Raji (cell line): ENCODE measurements around the gene PARVA.

ENCODE experiments used
- POLR2A ChIP-seq: IDR thresholded peaks from 2 replicates; pipeline ENCODE4 v1.6.1; 2011; ENCODE audit warnings: low read depth, low read length, control low read depth; ENCODE audit not compliant: insufficient read depth

PARVA gene

DNA sequence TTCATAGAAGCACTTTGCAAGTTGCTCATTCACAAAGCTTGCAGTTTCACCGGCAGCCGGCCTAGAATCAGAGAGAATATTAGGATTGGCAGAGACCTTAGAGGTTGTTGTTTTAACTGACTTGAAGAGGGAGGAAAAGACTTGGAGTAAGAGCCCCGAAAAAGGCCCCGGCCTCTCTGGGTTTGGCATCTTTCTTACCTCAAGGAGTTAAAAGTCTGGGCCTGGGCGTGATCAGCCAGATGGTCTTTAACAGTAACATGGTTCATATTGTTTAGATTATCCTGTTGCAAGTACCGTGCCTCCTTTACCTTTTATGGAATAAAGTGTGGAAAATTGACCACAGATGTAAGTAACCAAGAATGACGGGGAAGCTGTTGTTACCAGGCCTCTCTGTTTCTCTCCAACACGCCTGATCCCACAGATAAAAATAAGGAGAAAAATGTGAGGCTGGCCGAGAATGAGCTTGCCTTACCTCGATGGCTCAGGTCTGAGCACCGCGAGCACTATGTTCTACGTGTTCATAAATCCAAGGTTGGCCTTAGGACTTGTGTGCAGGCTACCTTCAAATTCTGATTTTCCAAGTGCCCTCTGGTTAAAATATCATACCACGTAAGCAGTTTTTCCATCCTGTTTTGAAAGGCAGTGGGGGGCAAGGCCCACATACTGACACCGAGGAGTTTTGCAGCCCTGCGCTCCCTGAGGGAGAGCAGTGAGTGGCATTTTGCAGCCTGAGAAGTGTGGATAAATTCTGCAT lies 56.4 kb downstream of the PARVA start:
- no peak for TF ChIP-seq POLR2A

DNA sequence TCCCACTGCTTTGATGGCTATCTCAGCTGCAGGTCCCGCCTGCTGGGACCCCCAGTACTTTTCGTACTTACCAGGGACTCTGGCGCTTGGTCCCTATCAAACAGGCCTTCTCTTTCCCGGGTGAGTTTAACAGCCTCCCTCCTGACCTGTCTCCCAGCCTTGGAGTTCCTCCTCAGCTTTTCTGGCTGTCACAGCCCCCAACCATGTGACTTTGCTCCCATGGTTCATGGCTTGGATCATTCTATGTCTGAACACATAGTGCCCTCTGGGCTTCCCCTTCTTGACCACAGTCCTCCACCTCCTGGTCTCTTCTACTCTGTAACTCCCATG lies 56.9 kb downstream of the PARVA start:
- no peak for TF ChIP-seq POLR2A

GRCh38 chr11:12435264-12435663 lies 57.9 kb downstream of the PARVA start:
- no peak for TF ChIP-seq POLR2A

GRCh38 chr11:12436266-12436665 lies 58.9 kb downstream of the PARVA start:
- TF ChIP-seq POLR2A: no peak

GRCh38 chr11:12438291-12438690 lies 60.9 kb downstream of the PARVA start:
- TF ChIP-seq POLR2A: no peak

DNA sequence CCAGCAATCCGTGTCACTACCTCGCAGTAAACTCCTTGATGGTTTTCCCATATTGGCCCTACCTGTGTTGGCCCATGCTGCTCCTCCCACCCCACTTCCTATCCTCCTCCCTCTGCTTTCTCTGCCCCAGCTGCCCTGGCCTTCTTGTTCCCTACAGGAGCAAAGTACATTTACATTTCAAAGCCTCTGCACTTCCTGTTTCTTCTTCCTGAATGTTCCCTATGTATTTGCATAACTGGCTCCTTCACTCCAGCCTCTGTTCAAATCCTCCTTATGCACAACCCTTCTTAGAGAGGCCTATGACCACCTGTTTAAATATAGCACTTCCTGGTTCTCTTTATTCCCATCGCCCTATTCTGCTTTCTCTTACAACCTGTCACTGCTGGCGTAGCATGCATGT lies 62.2 kb downstream of the PARVA start:
- TF ChIP-seq POLR2A: no peak

DNA sequence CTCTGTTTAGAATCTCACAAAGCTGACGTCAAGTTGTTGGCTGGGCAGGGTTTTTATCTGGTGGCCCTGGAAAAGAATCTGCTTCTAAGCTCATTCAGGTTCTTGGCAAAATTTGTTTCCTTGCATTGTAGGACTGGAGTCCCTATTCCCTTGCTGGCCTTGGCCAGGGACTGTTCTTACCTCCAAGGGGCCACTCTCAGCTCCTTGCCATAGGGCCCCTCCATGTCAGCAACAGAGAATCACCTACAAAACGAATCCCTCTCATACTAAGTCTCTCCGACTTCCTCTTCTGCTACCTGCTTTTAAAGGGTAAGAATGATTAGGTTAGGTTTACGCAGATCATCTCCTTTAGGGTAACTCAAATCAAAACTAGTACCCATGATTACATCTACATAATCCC lies 63.2 kb downstream of the PARVA start:
- TF ChIP-seq POLR2A: no peak

- TF ChIP-seq POLR2A: no peak
Observed at GRCh38 chr11:12441231-12441861, 64.0 kb downstream of the PARVA start.

- no peak for TF ChIP-seq POLR2A
Observed at GRCh38 chr11:12444601-12445000, 67.2 kb downstream of the PARVA start.

DNA sequence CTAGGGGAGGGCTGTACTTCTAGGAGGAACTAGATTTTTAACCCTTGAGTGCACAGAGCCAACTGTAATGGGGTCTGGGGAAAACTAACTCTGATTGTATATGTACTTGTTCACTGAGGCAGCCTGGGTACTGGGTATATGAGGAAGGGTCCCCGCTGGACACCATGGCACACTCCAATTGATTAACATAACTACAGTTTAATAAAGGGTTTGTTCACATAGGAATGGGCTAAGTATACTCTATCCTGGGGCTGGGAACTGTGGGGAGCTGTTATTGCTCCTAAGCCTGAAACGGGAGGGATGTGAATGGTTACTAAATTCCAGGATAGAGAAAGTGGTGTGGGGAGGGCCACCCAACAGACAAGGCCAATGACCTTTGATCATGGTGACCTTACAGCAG lies 67.6 kb downstream of the PARVA start:
- TF ChIP-seq POLR2A: no peak

DNA sequence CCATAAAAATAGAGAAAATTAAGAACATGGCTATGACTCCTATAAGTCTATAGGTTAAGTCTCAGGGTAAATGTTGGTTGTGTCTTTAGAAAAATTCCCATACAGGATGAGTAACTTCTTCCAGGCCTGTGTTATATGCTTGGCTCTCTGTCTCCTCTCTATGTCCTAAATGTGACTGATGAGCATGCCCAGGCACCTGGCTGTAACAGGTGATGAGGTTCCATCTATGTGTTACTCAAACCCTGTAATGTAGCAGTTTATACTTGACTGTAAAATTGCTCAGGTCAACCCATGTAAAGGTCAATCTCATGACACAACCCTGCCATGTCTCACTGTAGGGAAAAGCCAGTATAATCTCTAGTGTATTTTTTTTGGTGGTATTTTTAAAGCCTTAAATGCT lies 69.5 kb downstream of the PARVA start:
- no peak for TF ChIP-seq POLR2A

DNA sequence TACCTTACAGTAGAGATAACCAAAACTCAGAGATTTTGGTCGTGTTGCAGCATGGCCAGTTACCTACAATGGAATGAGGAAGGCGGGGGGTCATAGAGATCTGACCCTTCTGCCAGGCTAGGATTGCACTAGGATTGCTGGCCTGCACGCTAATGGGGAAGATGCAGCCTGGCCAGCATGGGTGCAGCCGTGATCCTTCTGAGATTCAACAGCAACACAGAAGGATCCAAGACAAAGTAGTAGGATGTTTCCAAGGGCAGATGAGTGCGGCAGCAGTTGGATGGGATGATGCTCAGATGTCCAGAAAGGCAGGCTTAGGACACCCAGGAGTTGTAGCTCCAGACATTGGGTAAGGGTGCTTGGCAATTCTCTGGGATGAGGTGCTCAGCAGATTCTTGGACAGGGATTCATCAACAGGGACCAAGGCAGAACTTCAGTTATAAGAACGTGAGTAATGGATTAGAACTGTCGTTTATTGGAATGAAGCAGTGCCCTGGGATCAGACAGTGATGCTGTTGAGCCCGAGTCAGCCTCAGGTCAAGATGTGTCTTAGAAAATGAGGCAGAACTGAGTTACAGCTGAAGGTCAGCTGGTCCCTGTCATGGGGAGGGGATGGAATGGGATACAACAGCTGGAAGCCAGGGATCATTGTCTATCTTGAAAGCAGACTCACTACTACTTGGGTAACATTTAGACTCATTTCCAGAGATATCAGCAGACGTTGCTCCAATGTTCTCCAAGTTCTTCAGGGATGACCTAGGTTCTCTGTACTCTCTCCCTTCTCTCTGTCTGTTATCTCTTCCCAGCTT lies 71.0 kb downstream of the PARVA start:
- no peak for TF ChIP-seq POLR2A

DNA sequence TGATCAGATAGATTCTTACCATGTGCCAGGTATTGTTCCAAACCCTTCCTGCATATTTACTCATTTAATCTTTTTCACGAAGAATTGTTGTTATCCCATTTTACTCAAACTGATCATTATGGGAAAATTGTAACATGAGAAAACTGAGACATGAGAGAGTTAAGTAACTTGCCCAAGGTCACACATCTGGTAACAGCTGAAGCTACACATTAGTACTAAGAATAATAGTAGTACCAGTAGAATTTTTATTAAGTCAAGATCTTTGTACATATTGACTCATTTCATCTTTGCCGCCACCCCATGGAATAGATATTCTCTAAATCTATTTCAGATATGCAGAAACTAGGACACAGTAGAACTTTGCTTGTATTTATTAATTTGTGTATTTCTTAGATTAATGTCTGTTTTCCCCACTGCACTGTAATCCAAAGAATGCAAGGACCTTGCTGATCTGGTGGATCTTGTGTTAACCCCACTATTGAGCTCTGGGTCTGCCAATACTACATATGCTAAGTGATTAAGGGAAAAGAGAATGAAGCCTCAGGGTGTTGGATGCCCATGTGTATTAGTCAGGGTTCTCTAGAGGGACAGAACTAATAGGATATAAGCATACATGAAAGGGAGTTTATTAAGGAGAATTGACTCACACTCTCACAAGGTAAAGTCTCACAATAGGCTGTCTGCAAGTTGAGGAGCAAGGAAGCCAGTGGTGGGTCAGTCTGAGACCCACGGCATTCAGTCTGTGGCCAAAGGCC lies 72.8 kb downstream of the PARVA start:
- no peak for TF ChIP-seq POLR2A

DNA sequence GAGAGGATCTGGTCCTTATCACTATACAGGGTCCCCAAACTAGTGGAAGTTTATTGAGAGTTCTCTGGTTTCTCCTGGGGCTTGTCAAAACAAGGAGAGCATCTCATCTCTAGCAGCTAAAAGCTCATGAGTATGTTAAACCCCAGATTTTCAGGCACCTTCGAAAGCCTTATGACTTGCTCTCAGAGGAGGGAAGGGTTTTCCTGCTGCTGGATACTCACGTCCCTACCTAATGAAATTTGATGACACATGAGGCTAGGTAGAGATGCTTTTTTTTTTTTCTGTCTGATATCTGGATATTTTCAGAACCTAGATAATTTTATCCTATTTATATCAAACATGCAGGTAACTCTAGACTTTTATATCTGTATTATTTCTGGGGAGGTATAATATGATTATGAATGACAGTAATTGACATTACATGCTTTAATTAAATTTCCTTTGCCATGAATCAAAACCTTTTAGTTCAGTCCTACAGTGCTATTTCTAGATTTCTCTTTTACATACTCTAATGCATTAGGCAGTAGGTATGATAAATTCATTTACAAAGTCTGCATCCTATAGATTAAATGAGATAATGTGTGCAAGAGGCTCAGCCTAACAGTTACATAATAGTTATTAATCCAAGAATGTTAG lies 73.9 kb downstream of the PARVA start:
- no peak for TF ChIP-seq POLR2A

- TF ChIP-seq POLR2A: no peak
Observed at GRCh38 chr11:12453243-12453642, 75.9 kb downstream of the PARVA start.
